GM23338 (cell line): ENCODE data around the gene ACOXL. TPM values are rescaled to one million over a fixed set of nuclear protein-coding genes. Genes with fewer than 3 reads are reported as not detected.

Source experiments
- ATAC-seq: fragments of 200-7000 bp; cut with Tn5 transposase; 3 replicates; pipeline ENCODE4 v1.9.1; 2020
- DNase-seq: peaks from one replicate; pipeline ENCODE4 v3.0.0-alpha.2; 2015; ENCODE audit warnings: low spot score
- H2AFZ ChIP-seq: fragments of 200-600 bp; sonication (generic); 2 replicates; pipeline ENCODE4 v1.8.0; 2016; ENCODE audit warnings: antibody characterized with exemption, mild to moderate bottlenecking, moderate library complexity
- H3F3A ChIP-seq: fragments of 200-600 bp; sonication (generic); replicated peaks from 2 replicates; pipeline ENCODE4 v1.8.0; 2017; ENCODE audit warnings: antibody characterized with exemption, mixed run types, low read depth
- H3K27ac ChIP-seq: fragments of 200-600 bp; sonication (generic); 2 replicates; pipeline ENCODE4 v1.6.1; 2016; ENCODE audit warnings: low read depth
- H3K27me3 ChIP-seq: fragments of 200-600 bp; sonication (generic); 2 replicates; pipeline ENCODE4 v1.8.0; 2016; ENCODE audit warnings: mild to moderate bottlenecking, mixed run types, moderate library complexity; ENCODE audit not compliant: insufficient read depth
- H3K36me3 ChIP-seq: fragments of 200-600 bp; sonication (generic); 2 replicates; pipeline ENCODE4 v1.8.0; 2016; ENCODE audit warnings: mild to moderate bottlenecking; ENCODE audit not compliant: insufficient read depth
- H3K4me1 ChIP-seq: fragments of 200-600 bp; sonication (generic); 2 replicates; pipeline ENCODE4 v1.8.0; 2016; ENCODE audit warnings: mild to moderate bottlenecking, moderate library complexity; ENCODE audit not compliant: insufficient read depth
- H3K4me2 ChIP-seq: fragments of 200-600 bp; sonication (generic); 2 replicates; pipeline ENCODE4 v1.7.1; 2017; ENCODE audit warnings: mixed run types
- H3K4me3 ChIP-seq: fragments of 200-600 bp; sonication (generic); 2 replicates; pipeline ENCODE4 v1.6.1; 2016; ENCODE audit warnings: mixed run types
- H3K79me2 ChIP-seq: fragments of 200-600 bp; sonication (generic); replicated peaks from 2 replicates; pipeline ENCODE4 v1.8.0; 2017; ENCODE audit warnings: mild to moderate bottlenecking; ENCODE audit not compliant: insufficient read depth
- H3K9me2 ChIP-seq: fragments of 200-600 bp; sonication (generic); 2 replicates; pipeline ENCODE4 v1.8.0; 2017; ENCODE audit not compliant: insufficient read depth
- H4K20me1 ChIP-seq: fragments of 200-600 bp; sonication (generic); replicated peaks from 2 replicates; pipeline ENCODE4 v1.8.0; 2017; ENCODE audit warnings: mild to moderate bottlenecking; ENCODE audit not compliant: insufficient read depth
- H3K27ac Mint-ChIP-seq: 2 replicates; pipeline ENCODE4 v1.8.0; 2020; ENCODE audit warnings: inconsistent platforms, mild to moderate bottlenecking, moderate library complexity, mixed read lengths
- H3K27me3 Mint-ChIP-seq: 3 replicates; pipeline ENCODE4 v1.8.0; 2022; ENCODE audit warnings: low read depth, mild to moderate bottlenecking, moderate library complexity, mixed read lengths, inconsistent platforms; ENCODE audit not compliant: insufficient read depth, poor library complexity
- H3K36me3 Mint-ChIP-seq: 3 replicates; pipeline ENCODE4 v1.8.0; 2021; ENCODE audit warnings: low read depth, mild to moderate bottlenecking, inconsistent platforms, moderate library complexity, mixed read lengths
- H3K4me1 Mint-ChIP-seq: 3 replicates; pipeline ENCODE4 v1.8.0; 2020; ENCODE audit warnings: mild to moderate bottlenecking, inconsistent platforms, mixed read lengths
- H3K4me3 Mint-ChIP-seq: 3 replicates; pipeline ENCODE4 v1.8.0; 2021; ENCODE audit warnings: moderate library complexity, mild to moderate bottlenecking, inconsistent platforms, mixed read lengths
- H3K9me3 Mint-ChIP-seq: 3 replicates; pipeline ENCODE4 v1.8.0; 2020; ENCODE audit warnings: moderate library complexity, mild to moderate bottlenecking, inconsistent platforms, mixed read lengths
- CREB1 ChIP-seq: fragments of 250-450 bp; sonication (Bioruptor Pico); IDR thresholded peaks from 2 replicates; pipeline ENCODE4 v1.5.0; 2020; ENCODE audit warnings: low read depth, mild to moderate bottlenecking, moderate library complexity
- CTCF ChIP-seq, 2 experiments: fragments of 200-600 bp in 1 of 2; sonication (generic) in 1 of 2; conservative IDR thresholded peaks; 2 replicates each; pipeline versions ENCODE4 v1.5.1 to v1.6.1; 2016 to 2017; ENCODE audit warnings: antibody characterized with exemption in 2 of 2, low read depth in 2 of 2, mild to moderate bottlenecking in 2 of 2, moderate library complexity in 1 of 2
- ETS1 ChIP-seq: IDR thresholded peaks from 2 replicates; pipeline ENCODE4 v1.6.1; 2016; ENCODE audit warnings: antibody characterized with exemption
- EZH2 ChIP-seq: fragments of 200-600 bp; sonication (generic); IDR thresholded peaks from one replicate; pipeline ENCODE4 v1.8.0; 2017; ENCODE audit warnings: antibody characterized with exemption, mild to moderate bottlenecking, low read depth; ENCODE audit not compliant: unreplicated experiment
- EZH2phosphoT487 ChIP-seq: fragments of 200-600 bp; sonication (generic); IDR thresholded peaks from one replicate; pipeline ENCODE4 v1.8.1; 2018; ENCODE audit warnings: antibody characterized with exemption; ENCODE audit not compliant: unreplicated experiment
- JUNB ChIP-seq: IDR thresholded peaks from one replicate; pipeline ENCODE4 v1.6.1; 2016; ENCODE audit warnings: antibody characterized with exemption; ENCODE audit not compliant: unreplicated experiment
- NANOG ChIP-seq: IDR thresholded peaks from 2 replicates; pipeline ENCODE4 v1.6.1; 2016; ENCODE audit warnings: antibody characterized with exemption, borderline replicate concordance
- POLR2AphosphoS5 ChIP-seq: IDR thresholded peaks from 2 replicates; pipeline ENCODE4 v1.6.1; 2016; ENCODE audit warnings: antibody characterized with exemption, low read depth
- REST ChIP-seq: IDR thresholded peaks from one replicate; pipeline ENCODE4 v1.6.1; 2018; ENCODE audit warnings: antibody characterized with exemption; ENCODE audit not compliant: unreplicated experiment
- STAT1 ChIP-seq: IDR thresholded peaks from one replicate; pipeline ENCODE4 v1.6.1; 2016; ENCODE audit warnings: antibody characterized with exemption; ENCODE audit not compliant: unreplicated experiment
- ZNF114 ChIP-seq: fragments of 250-450 bp; sonication (Bioruptor Pico); IDR thresholded peaks from 2 replicates; pipeline ENCODE4 v1.5.0; 2020; ENCODE audit warnings: mild to moderate bottlenecking, moderate library complexity
- ZNF331 ChIP-seq: fragments of 250-450 bp; sonication (Bioruptor Pico); IDR thresholded peaks from 2 replicates; pipeline ENCODE4 v1.5.0; 2020; ENCODE audit warnings: low read depth, mild to moderate bottlenecking, moderate library complexity
- ZNF462 ChIP-seq: fragments of 250-450 bp; sonication (Bioruptor Pico); IDR thresholded peaks from 2 replicates; pipeline ENCODE4 v1.5.0; 2020; ENCODE audit warnings: mild to moderate bottlenecking, moderate library complexity
- polyA plus RNA-seq: library from polyadenylated mRNA; unstranded; fragments of >200 nt; fragmentation: Nextera tagmentation; extraction: Ambion mirVana; gene quantifications from 2 replicates; pipeline ENCODE4 v1.2.1, GENCODE V29; 2016
- total RNA-seq: library from RNA; depleted of rRNA; stranded (reverse); fragments of >200 nt; shearing (Covaris generic); gene quantifications from 2 replicates; pipeline ENCODE4 v1.2.3, GENCODE V29; 2014

ACOXL gene
- total and polyA plus RNA-seq, 2 experiments from 2014 or later = 9.0 to 14.7 TPM

- H2AFZ ChIP-seq = no peak overlapping the region
- H3K27ac Mint-ChIP-seq = no peak overlapping the region
- TF ChIP-seq CTCF (conservative IDR thresholded peaks at IDR 0.05; ENCODE audit: low read depth in 2 of 2) (no peak), STAT1 (no peak), ZNF462 (CRISPR knock-in tag) (no peak), EZH2phosphoT487 (no peak), CREB1 (CRISPR knock-in tag) (no peak), ZNF331 (CRISPR knock-in tag) (no peak), ZNF114 (no peak), EZH2 (no peak), ETS1 (no peak), JUNB (no peak), POLR2AphosphoS5 (no peak), NANOG (no peak), REST (no peak)
- no peak overlapping the region for H3K27ac ChIP-seq
- H3K9me3 Mint-ChIP-seq = no peaks in the 10 kb centered on the region
- no peak for DNase-seq
- H3K4me1 ChIP-seq = peaks cover 46% of the 10 kb centered on the region
- H3K36me3 Mint-ChIP-seq = no peaks in the 10 kb centered on the region; the same call in 2 of the 3 replicates
- H4K20me1 ChIP-seq = peaks cover 5% of the 10 kb centered on the region; the same call in 1 of the 2 replicates
- H3K9me2 ChIP-seq = no peaks in the 10 kb centered on the region
- H3F3A ChIP-seq = 0 out of 2 replicates have a peak, but pooled peaks cover 13% of the 10 kb centered on the region
- no peaks in the 10 kb centered on the region for H3K27me3 ChIP-seq
- 0 out of 3 replicates have a peak, but pooled peaks have one; percentile 6 for ATAC-seq
- peak overlapping the region; percentile 43; the same call in 1 of the 2 replicates for H3K4me2 ChIP-seq
- no peaks in the 10 kb centered on the region for H3K36me3 ChIP-seq
- no peaks in the 10 kb centered on the region for H3K79me2 ChIP-seq
- peaks cover 5% of the 10 kb centered on the region for H3K27me3 Mint-ChIP-seq
- peaks cover 49% of the 10 kb centered on the region for H3K4me1 Mint-ChIP-seq
- H3K4me3 ChIP-seq = no peak overlapping the region
- H3K4me3 Mint-ChIP-seq = no peak overlapping the region
These were observed 41.1 kb downstream of the ACOXL start for GRCh38 chr2:110773401-110773921.
